DND-41 (cell line): Measurements from ENCODE around the gene SMAD1.
A peak's percentile ranks its signal among the peaks of the same experiment; 100 is the strongest.

Source experiments
- ATAC-seq: fragments of 200-7000 bp; cut with Tn5 transposase; 3 replicates; pipeline ENCODE4 v1.9.1; 2021; ENCODE audit warnings: low read depth; ENCODE audit not compliant: insufficient read depth
- DNase-seq: peaks from one replicate; pipeline ENCODE4 v3.0.0-alpha.2; 2020
- H2AFZ ChIP-seq: 2 replicates; pipeline ENCODE4 v1.6.0; 2012; ENCODE audit warnings: low read depth, low read length
- H3K27ac ChIP-seq: 2 replicates; pipeline ENCODE4 v1.5.1; 2012; ENCODE audit warnings: low read length, inconsistent platforms
- H3K27me3 ChIP-seq: fragments of 200-600 bp; sonication (generic); 2 replicates; pipeline ENCODE4 v1.6.0; 2012; ENCODE audit warnings: low read length, mild to moderate bottlenecking, inconsistent platforms; ENCODE audit not compliant: insufficient read depth, poor library complexity
- H3K36me3 ChIP-seq: 2 replicates; pipeline ENCODE4 v1.5.1; 2012; ENCODE audit warnings: low read length, inconsistent platforms; ENCODE audit not compliant: insufficient read depth
- H3K4me1 ChIP-seq: 2 replicates; pipeline ENCODE4 v1.5.1; 2012; ENCODE audit warnings: mild to moderate bottlenecking, low read length; ENCODE audit not compliant: insufficient read depth
- H3K4me2 ChIP-seq: 2 replicates; pipeline ENCODE4 v1.6.0; 2012; ENCODE audit warnings: mild to moderate bottlenecking, moderate library complexity, low read length, inconsistent platforms; ENCODE audit not compliant: insufficient read depth
- H3K4me3 ChIP-seq, 2 experiments: fragments of 200-600 bp in 1 of 2; shearing (Covaris generic) in 1 of 2; 2 replicates each; pipeline ENCODE4 v1.5.1; 2012 to 2016; ENCODE audit warnings: inconsistent platforms in 2 of 2, low read length in 2 of 2, mild to moderate bottlenecking in 2 of 2, low read depth in 1 of 2, moderate library complexity in 1 of 2
- H3K79me2 ChIP-seq: 2 replicates; pipeline ENCODE4 v1.6.0; 2012; ENCODE audit warnings: low read length, inconsistent platforms; ENCODE audit not compliant: insufficient read depth
- H3K9ac ChIP-seq: 2 replicates; pipeline ENCODE4 v1.6.0; 2012; ENCODE audit warnings: low read depth, mild to moderate bottlenecking, inconsistent platforms, low read length, moderate library complexity
- H3K9me3 ChIP-seq: 2 replicates; pipeline ENCODE4 v1.5.1; 2012; ENCODE audit warnings: low read length, moderate library complexity, mild to moderate bottlenecking, inconsistent platforms; ENCODE audit not compliant: insufficient read depth, severe bottlenecking
- H4K20me1 ChIP-seq: 2 replicates; pipeline ENCODE4 v1.6.0; 2012; ENCODE audit warnings: low read length; ENCODE audit not compliant: insufficient read depth
- EZH2 ChIP-seq: IDR thresholded peaks from 3 replicates; pipeline ENCODE4 v1.6.1; 2012; ENCODE audit warnings: borderline replicate concordance, low read depth, mild to moderate bottlenecking, moderate library complexity, low read length, inconsistent platforms; ENCODE audit not compliant: severe bottlenecking
- TF ChIP-seq, protein P1 (sequence below): IDR thresholded peaks from 2 replicates; pipeline ENCODE4 v1.5.1; 2012; ENCODE audit warnings: borderline replicate concordance, low read length, moderate library complexity, mild to moderate bottlenecking; ENCODE audit not compliant: poor library complexity, severe bottlenecking; ENCODE audit errors: extremely low read depth

SMAD1 gene

GRCh38 chr4:145552181-145552822 lies 70.6 kb downstream of the SMAD1 start:
- no peaks in the 10 kb centered on the region for H3K9me3 ChIP-seq
- H3K27ac ChIP-seq: no peak overlapping the region
- H3K79me2 ChIP-seq: no peaks in the 10 kb centered on the region
- no peak overlapping the region for H3K4me2 ChIP-seq
- no peaks in the 10 kb centered on the region for H3K27me3 ChIP-seq
- ATAC-seq: no peak
- no peaks in the 10 kb centered on the region for H4K20me1 ChIP-seq
- H3K9ac ChIP-seq: no peak overlapping the region
- H2AFZ ChIP-seq: no peak overlapping the region
- TF ChIP-seq, protein P1, sequence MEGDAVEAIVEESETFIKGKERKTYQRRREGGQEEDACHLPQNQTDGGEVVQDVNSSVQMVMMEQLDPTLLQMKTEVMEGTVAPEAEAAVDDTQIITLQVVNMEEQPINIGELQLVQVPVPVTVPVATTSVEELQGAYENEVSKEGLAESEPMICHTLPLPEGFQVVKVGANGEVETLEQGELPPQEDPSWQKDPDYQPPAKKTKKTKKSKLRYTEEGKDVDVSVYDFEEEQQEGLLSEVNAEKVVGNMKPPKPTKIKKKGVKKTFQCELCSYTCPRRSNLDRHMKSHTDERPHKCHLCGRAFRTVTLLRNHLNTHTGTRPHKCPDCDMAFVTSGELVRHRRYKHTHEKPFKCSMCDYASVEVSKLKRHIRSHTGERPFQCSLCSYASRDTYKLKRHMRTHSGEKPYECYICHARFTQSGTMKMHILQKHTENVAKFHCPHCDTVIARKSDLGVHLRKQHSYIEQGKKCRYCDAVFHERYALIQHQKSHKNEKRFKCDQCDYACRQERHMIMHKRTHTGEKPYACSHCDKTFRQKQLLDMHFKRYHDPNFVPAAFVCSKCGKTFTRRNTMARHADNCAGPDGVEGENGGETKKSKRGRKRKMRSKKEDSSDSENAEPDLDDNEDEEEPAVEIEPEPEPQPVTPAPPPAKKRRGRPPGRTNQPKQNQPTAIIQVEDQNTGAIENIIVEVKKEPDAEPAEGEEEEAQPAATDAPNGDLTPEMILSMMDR: no peak
- TF ChIP-seq EZH2: no peak
- no peaks in the 10 kb centered on the region for H3K36me3 ChIP-seq
- no peak for DNase-seq
- no peaks in the 10 kb centered on the region for H3K4me1 ChIP-seq
- no peak overlapping the region for H3K4me3 ChIP-seq

DNA sequence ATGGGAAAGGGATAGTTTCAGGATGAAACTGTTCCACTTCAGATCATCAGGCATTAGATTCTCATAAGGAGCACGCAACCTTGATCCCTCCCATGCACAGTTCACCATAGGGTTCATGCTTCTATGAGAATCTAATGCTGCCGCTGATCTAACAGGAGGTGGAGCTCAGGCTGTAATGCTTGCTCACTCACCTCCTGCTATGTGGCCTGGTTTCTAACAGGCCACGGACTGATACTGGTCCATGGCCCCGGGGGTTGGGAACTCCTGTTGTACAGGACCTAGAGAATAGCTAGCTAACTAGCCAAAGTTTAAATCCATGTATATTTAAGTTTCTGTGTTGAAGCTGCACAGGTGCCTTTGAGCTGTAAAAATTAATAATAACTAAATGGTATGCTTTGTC lies 71.7 kb downstream of the SMAD1 start:
- H3K4me2 ChIP-seq: no peak overlapping the region
- DNase-seq (no peak), ATAC-seq (no peak)
- no peaks in the 10 kb centered on the region for H4K20me1 ChIP-seq
- H3K4me1 ChIP-seq: no peaks in the 10 kb centered on the region
- no peaks in the 10 kb centered on the region for H3K9me3 ChIP-seq
- no peaks in the 10 kb centered on the region for H3K36me3 ChIP-seq
- no peak overlapping the region for H3K4me3 ChIP-seq
- H3K9ac ChIP-seq: no peak overlapping the region
- no peaks in the 10 kb centered on the region for H3K27me3 ChIP-seq
- no peak for TF ChIP-seq EZH2
- TF ChIP-seq, protein P1: no peak
- no peaks in the 10 kb centered on the region for H3K79me2 ChIP-seq
- no peak overlapping the region for H2AFZ ChIP-seq
- H3K27ac ChIP-seq: no peak overlapping the region

DNA sequence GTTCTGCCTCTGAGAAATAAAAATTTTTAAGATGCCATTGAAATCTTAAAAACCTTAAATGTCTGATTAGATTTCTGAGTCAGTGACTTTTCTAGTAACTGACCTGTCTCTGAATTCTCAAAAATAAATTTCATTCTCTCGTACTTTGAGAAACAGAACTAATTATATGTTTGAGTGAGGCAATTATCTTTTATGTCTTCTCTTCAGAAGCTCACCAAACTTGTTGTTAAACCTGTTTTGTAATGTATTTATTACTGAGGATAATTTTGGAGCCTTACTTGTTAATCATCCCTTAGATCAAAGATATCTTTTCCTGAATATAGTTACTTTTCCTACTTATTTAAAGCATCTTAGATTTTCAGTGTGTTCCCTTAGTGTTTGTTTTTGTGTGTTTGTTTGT lies 73.0 kb downstream of the SMAD1 start:
- Histone ChIP-seq H3K27me3 (no peaks in the 10 kb centered on the region), H3K4me1 (no peaks in the 10 kb centered on the region), H4K20me1 (no peaks in the 10 kb centered on the region), H3K36me3 (no peaks in the 10 kb centered on the region), H3K27ac (no peak overlapping the region), H3K4me3 (no peak overlapping the region), H3K79me2 (no peaks in the 10 kb centered on the region), H2AFZ (no peak overlapping the region), H3K4me2 (no peak overlapping the region), H3K9ac (no peak overlapping the region), H3K9me3 (no peaks in the 10 kb centered on the region)
- no peak for ATAC-seq
- TF ChIP-seq EZH2: no peak
- TF ChIP-seq, protein P1: no peak
- DNase-seq: no peak

DNA sequence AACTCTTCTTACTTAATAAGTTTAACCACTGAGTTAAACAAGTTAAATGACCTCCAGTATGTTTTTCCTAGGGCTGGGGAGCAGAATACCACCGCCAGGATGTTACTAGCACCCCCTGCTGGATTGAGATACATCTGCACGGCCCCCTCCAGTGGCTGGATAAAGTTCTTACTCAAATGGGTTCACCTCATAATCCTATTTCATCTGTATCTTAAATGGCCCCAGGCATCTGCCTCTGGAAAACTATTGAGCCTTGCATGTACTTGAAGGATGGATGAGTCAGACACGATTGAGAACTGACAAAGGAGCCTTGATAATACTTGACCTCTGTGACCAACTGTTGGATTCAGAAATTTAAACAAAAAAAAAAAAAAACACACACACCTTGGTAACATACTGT lies 76.1 kb downstream of the SMAD1 start:
- H3K4me3 ChIP-seq: no peak overlapping the region
- TF ChIP-seq EZH2: no peak
- TF ChIP-seq, protein P1: peak; percentile 77
- no peak overlapping the region for H2AFZ ChIP-seq
- H3K4me2 ChIP-seq: no peak overlapping the region
- H3K9ac ChIP-seq: no peak overlapping the region
- H3K79me2 ChIP-seq: no peaks in the 10 kb centered on the region
- no peak overlapping the region for H3K27ac ChIP-seq
- H3K27me3 ChIP-seq: peaks cover 3% of the 10 kb centered on the region
- no peaks in the 10 kb centered on the region for H3K4me1 ChIP-seq
- H3K9me3 ChIP-seq: no peaks in the 10 kb centered on the region
- DNase-seq (peak; percentile 53), ATAC-seq (peak; percentile 84)
- H4K20me1 ChIP-seq: no peaks in the 10 kb centered on the region
- H3K36me3 ChIP-seq: no peaks in the 10 kb centered on the region
